Stimulated activated CD8-positive, alpha-beta memory T cell treated with anti-CD3 and anti-CD28 coated beads, Interleukin-12 subunit alpha, Interleukin-12 subunit beta, amount 100 ng/mL, for 4 hours (primary cell): ENCODE measurements around the gene GRIP2.

Experiments
- DNase-seq: peaks from one replicate; pipeline ENCODE4 v3.0.0-alpha.2; 2020; ENCODE audit warnings: low read depth

Gene GRIP2

GRCh38 chr3:14465425-14465824 is 74.7 kb downstream of the GRIP2 start:
- no peak for DNase-seq

GRCh38 chr3:14464521-14464920 is 75.6 kb downstream of the GRIP2 start:
- no peak for DNase-seq

- no peak for DNase-seq
These were observed 76.0 kb downstream of the GRIP2 start for GRCh38 chr3:14464141-14464465.

GRCh38 chr3:14463330-14464140 is 76.6 kb downstream of the GRIP2 start:
- DNase-seq: no peak

- no peak for DNase-seq
These were observed 77.4 kb downstream of the GRIP2 start for GRCh38 chr3:14462738-14463137.

- DNase-seq: no peak
These were observed 78.3 kb downstream of the GRIP2 start for GRCh38 chr3:14461748-14462324.

- DNase-seq: no peak
These were observed 79.0 kb downstream of the GRIP2 start for GRCh38 chr3:14461006-14461747.

GRCh38 chr3:14460342-14461005 is 79.7 kb downstream of the GRIP2 start:
- DNase-seq: no peak

GRCh38 chr3:14459787-14460186 is 80.4 kb downstream of the GRIP2 start:
- DNase-seq: no peak

GRCh38 chr3:14459384-14459783 is 80.8 kb downstream of the GRIP2 start:
- no peak for DNase-seq

GRCh38 chr3:14458434-14459275 is 81.5 kb downstream of the GRIP2 start:
- no peak for DNase-seq

- no peak for DNase-seq
These were observed 82.1 kb downstream of the GRIP2 start for GRCh38 chr3:14457999-14458398.

- DNase-seq: no peak
These were observed 82.7 kb downstream of the GRIP2 start for GRCh38 chr3:14457481-14457880.

GRCh38 chr3:14456794-14457193 is 83.3 kb downstream of the GRIP2 start:
- DNase-seq: no peak

- no peak for DNase-seq
These were observed 84.4 kb downstream of the GRIP2 start for GRCh38 chr3:14455571-14456317.

- no peak for DNase-seq
These were observed 85.4 kb downstream of the GRIP2 start for GRCh38 chr3:14454639-14455310.

- no peak for DNase-seq
These were observed 86.1 kb downstream of the GRIP2 start for GRCh38 chr3:14453876-14454638.

- DNase-seq: no peak
These were observed 87.1 kb downstream of the GRIP2 start for GRCh38 chr3:14452740-14453710.
